DMS114 treated with DMSO at 0.1 percent for 48 hours (cell line): ENCODE results near the gene EPAS1.

ENCODE experiments used
- DNase-seq: peaks from one replicate; lab custom pipeline; 2025; ENCODE audit not compliant: unreplicated experiment; lab: John Stamatoyannopoulos, UW

The EPAS1 gene

DNA sequence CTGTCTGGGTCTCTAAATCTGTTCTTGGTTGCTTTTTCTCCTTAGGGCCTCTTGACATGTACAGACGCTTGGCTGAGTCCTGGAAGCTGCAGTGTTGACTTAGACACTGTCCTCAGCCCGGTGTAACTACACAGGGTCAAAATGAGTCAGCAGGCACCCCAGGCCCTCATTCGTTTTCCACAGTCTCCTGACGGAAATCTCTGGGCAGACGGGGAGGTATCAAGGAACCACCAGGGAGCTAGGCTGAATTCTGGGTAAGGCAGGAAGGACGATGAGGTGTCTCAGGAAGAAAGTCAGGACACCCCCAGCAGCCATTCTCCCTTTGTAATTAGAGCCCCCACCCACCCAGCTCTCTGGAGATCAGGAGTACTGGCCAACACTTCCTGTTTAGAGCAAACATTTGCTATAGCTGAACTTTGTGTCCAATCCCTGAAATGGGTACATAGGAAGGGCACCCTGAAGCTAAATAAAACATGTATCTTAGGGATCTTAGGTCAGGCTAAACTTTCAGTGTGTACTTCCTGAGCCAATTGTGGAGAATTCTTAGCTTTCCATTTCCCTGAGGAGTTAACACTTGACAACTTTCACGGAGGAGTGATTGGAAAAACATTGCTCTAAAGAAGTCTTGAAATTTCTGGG, 23.9 kb upstream of the EPAS1 start:
- DNase-seq, result no peak

DNA sequence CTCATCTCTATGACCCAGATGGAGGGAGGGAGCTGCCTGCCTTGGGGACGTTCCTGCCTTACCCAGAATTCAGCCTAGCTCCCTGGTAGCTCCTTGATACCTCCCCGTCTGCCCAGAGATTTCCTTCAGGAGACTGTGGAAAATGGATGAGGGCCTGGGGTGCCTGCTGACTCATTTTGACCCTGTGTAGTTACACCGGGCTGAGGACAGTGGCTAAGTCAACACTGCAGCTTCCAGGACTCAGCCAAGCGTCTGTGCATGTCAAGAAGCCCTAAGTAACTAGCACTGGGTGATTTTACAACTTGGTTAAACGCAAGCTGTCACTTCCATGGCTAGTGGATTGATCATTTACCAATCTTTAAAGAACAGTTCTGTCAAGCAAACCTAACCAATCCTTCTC, 23.3 kb upstream of the EPAS1 start:
- no peak for DNase-seq

DNA sequence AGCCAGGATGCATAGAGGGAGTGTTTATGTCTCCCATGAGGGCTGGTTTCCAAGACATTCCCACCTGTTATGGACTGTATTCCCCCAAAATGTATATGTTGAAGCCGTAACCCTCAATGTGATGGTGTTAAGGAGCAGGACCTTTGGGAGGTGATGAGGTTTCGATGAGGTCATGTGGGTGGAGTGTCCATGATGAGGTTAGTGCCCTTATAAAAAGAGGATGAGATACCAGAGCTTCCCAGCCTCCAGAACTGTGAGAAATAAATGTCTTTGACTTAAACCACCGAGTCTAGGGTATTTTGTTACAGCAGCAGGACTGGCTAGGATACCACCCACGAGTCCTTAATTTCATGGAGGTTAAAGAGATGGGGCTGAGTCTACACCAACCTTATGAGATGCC, 22.6 kb upstream of the EPAS1 start:
- DNase-seq, result no peak

DNA sequence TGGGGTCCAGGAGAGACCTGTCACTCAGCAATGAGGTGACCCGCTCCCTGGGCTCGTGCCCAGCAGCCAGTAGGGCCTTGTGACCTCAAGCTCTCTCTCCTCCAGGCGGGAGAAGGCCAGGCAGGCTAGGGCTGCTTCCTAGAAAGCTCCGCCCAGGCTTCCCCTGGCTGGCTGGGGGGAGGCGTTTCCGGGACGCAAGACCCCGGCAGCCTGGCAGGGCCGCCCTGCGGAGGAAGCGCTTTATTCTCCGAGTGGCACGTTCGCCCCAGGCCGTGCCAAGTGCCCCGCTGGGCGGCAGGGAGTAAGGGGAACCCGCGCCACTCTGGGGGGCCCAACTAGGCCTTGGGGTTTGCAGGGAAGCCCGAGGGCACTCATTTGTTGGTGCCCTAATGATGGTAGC, 21.2 kb upstream of the EPAS1 start:
- no peak for DNase-seq

DNA sequence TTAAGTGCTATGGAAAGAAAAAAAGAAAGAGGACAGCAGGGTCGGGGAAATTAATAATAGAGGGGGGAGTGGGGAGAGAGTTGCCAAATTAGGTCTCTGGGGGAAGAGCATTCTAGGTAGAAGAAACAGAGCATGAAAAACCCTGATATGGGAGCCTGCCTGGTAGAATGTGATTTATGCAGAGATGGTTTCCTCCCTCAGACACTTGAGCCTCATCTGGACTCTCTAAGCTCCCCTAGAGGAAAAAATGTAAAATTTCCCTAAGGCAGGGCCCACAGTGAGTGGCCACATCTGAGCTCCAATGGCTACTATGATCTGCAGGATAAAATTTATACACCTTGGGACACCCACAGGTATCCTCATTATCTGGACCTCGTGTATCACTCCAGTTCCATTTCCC, 20.6 kb upstream of the EPAS1 start:
- DNase-seq, result no peak

DNA sequence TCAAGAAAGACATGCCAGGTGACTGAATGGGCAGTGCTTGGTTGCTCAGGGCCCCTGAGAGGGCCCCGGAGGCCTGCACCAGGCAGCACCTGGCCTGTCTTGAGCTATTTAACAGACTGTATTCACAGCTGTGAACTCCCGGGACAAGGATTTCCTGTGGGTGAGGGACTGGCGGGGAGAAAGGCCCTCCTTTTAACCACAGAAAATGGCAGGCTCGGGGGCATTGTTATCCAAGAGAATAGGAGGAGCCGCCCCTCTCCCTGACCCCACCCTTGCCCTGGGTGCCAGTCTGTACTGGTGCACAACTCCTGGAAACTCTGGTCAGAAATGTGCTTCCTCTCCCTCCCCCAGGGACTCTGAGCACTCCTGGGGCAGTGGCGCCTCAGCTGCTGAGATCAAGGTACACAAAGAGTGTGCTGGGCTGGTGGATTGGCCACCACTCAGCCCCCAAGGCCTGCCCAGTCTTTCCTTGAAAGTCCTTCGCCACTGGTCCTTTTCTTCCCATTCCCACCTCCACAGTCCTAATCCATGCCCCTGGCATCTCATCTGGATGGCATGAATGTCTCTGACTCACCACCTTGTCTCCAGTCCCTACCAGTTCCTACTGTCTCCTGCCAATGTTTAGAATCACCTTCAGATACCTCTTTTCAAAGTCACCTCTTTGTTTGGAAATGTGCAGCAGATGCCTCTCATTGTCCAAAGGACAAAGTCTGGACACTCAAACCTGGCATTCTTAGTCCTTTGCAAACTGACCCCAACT, 19.6 kb upstream of the EPAS1 start:
- DNase-seq, result no peak

DNA sequence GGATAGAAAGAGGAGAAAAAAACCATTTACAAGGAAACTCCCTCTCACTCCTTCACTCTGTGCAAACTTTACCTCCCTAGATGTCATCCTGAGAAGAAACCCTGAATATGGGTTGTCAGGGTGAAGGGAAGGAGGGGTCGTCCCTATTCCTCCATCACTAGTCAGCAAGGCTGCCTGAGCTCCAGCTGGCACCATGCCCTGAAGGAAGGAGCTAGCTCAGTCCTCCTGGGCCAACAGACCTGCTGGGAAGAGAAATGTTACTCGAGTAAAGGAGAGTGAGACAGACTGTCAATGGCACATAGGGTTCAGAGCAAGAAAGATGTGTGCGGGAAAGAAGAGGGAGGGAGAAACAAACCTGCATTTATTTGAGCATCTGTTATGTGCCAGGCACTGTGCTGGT, 18.3 kb upstream of the EPAS1 start:
- no peak for DNase-seq

DNA sequence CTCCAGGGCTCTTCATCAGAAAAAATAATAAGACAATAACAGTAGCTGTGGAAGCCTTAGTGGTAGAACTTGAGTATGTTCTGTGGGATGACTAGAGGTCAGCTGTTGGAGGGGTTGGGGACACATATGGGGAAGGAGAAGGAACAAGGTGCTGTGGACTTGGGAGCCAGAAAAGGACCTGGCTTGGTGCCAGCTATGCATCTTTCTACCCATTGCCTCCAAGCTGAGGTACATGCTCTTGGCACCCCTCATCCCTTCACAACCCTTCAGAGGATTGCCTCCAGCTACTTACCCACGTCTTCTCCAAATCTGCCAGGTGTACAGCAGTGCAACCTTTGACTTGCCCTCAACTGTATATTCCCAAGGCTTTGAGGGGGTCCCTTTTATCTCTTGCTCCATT, 15.3 kb upstream of the EPAS1 start:
- no peak for DNase-seq

DNA sequence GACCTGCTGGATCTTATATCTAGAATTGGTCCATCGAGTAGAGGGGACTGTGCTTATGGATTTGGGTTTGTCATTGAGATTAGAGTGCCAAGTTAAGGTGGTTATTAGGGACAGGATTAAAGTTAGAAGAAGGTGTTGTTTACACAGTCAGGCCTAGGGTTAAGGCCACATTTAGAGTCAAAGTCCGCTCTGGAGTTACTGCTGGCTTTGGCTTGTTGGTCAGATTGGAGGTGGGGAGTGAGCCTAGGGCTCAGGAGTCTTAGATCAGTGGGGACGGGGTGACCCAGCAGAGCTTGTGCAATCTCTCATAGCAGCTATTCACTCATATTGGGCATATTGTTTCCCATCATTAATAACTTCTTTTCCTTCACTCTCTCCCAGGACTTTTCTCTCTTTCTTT, 13.5 kb upstream of the EPAS1 start:
- DNase-seq, result no peak

DNA sequence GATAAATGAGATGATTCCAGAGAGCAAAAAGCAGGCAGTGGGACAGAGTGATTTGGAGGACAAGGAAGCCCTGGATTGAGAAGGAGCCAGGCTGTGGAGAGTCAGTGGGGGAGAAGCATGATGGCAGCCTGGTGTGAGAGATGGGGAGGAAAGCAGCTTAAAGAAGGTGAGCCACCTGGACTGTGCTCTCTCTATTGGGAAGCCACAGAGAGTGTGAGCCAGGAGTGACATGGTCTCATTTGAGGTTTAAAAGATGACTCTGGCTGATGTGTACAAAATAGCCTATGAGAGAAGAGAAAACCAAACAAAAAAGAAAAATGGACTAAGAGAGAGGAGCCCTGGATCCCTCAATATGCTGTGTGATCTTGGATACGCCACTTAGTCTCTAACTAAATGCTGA, 12.9 kb upstream of the EPAS1 start:
- DNase-seq, result no peak

DNA sequence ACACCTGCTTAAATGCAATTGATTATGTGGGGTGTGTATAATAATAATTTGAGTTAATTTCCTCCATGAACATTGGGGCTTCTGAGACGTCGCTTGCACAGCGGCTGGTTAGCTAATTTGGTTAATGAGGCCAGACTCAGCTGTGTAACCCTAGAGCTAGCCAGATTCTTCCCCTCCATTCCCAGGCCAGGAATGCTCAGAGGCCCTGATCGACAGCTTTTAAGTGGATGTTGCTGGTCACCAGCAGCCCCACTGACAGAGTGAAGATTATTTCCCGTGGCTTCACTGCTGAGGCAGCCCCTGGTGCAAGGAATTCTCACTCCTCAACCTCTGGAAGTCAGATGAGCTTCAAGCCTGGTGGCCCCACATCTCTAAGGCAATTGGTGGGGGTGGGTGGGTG, 12.4 kb upstream of the EPAS1 start:
- DNase-seq, result no peak

DNA sequence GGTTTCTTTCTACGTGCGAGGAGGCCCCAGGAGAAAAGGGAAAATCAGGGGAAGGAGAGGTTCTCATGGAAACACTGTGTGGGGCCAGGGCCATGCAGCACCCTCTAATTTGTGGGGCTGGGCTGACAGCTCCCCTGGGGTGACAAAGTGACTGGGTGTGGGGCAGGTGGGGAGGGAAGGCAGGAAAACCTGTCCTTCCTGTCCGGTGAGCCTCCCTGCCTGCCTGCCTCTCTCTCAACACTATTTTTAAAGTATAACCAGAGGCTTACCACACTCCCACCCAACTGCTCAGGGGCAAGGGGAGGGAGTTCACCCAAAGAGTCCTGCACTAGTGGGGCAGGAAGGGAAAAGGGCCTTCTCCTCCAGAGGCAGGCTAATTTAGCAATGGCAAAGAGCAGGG, 10.5 kb upstream of the EPAS1 start:
- DNase-seq, result no peak

DNA sequence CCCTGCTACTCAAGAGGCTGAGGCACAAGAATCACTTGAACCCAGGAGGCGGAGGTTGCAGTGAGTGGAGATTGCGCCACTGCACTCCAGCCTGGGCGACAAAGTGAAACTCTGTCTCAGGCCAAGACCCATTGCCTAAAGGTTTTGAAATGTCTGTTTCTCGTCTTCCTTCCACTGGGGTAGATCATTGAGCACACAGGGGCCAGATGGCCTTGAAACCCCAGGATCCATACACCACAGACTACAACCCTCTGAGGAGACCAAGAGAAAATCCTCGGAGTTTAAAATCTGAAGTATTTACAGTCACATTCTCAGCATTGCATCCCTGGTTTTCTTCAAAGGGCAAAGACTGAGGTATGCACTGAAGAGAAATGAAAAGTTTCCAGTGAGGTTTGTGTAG, 7.1 kb upstream of the EPAS1 start:
- no peak for DNase-seq

DNA sequence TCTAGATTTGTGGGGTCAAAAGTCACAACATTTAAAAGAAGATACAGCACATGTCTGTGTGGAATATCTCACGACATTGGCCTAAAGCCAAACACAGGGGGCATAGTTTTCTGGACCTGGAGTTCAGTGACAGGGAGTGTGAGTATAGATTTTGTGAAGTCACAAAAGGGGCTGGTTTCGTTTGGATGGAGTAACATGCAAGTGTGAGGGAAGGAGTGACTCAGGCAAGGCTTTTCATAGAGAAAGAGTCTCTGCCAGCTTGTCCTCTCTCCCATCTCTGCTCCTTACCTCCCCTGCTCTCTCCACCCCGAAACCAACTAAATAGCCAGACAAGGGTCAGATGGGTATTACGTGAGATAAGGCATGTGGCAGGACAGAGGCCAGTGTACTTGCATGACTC, 3.7 kb upstream of the EPAS1 start:
- no peak for DNase-seq

DNA sequence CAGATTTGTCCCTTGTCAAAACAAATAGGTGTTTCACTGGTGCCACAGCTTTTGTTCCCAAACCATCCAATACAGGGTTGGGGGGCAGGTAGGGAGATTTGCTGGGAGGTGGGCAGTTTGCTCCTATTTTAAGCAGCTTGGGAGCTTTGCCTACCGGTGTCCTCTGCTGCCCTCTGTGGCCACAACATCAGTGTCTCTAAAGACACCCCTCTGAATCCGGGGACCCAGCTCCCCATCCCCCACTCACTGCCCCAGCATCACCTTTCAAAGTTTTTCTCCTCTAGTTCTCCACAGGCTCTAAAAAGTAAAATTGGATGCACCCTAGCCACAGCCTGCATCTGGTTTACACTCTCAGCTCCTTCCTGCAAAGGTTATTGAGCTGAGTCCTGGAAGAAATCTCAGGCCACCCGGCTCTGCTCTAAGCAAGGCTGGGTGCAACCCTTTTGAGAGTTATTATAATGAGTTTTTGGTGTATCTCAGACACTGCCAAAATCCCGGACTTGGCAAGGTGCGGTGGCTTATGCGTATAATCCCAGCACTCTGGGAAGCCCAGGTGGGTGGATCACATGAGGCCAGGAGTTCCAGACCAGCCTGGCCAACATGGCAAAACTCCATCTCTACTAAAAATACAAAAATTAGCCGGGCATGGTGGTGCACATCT, 2.9 kb upstream of the EPAS1 start:
- no peak for DNase-seq

DNA sequence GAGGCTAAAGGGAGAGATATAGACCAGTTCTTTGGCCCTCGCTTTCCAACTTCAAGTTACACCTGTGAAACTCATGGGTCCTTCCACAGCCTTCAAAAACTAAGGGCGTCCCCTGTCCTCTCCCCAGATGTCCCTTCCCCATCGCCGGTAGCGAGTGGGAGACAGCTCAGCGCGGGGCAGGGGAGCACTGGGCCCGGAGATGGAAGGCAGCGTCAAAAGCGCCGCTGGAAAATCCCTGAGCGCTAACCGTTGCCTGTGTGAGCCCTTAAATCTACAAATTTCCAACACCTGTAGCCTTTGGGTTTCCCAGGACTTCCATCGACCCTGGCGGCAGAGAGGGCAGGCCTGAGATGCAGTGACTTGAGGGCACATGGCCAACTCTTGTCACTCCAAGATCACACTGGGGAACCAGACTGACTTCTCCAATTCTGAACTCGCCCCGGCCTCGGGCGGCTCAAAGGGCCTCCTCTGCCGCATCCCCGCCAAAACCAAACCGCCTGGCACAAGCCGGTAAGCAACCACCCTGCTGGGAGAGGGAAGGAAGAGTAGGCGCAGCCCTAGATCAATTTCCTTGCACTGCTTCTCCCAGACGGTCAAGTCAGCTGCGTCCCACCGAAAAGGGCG, 879 bp upstream of the EPAS1 start:
- no peak for DNase-seq

DNA sequence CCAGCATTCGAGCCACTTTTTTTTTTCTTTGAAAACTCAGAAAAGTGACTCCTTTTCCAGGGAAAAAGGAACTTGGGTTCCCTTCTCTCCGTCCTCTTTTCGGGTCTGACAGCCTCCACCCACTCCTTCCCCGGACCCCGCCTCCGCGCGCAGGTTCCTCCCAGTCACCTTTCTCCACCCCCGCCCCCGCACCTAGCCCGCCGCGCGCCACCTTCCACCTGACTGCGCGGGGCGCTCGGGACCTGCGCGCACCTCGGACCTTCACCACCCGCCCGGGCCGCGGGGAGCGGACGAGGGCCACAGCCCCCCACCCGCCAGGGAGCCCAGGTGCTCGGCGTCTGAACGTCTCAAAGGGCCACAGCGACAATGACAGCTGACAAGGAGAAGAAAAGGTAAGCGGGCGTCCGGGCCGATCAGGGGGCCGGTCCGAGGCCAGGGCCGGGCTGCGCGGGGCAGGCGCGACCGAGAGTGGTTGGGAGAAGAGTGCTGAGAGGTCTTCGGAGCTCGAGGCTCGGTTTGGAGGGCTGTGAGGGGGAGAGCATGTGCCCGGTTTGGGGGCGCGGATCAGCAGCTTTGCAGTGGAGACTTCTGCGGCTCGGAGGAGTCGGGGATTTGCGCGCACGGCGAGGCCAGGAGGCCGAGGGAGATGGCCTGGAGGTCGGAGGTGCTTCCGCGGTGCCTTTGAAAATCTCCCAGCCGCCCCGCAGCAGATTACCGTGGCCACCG, 502 bp downstream of the EPAS1 start:
- DNase-seq, result no peak

DNA sequence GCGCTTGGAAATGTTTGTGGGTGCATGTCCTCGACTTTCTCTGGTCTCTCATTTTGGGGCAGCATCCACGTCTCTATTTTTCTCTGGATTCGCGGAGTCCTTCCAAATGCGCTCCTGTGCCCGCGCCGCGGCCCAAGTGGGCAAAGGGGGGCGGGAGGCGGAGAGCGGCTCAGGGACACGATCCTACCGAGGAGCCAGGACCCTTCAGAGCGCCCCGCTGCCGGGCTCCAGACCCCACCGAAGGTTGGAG, 990 bp downstream of the EPAS1 start:
- no peak for DNase-seq

DNA sequence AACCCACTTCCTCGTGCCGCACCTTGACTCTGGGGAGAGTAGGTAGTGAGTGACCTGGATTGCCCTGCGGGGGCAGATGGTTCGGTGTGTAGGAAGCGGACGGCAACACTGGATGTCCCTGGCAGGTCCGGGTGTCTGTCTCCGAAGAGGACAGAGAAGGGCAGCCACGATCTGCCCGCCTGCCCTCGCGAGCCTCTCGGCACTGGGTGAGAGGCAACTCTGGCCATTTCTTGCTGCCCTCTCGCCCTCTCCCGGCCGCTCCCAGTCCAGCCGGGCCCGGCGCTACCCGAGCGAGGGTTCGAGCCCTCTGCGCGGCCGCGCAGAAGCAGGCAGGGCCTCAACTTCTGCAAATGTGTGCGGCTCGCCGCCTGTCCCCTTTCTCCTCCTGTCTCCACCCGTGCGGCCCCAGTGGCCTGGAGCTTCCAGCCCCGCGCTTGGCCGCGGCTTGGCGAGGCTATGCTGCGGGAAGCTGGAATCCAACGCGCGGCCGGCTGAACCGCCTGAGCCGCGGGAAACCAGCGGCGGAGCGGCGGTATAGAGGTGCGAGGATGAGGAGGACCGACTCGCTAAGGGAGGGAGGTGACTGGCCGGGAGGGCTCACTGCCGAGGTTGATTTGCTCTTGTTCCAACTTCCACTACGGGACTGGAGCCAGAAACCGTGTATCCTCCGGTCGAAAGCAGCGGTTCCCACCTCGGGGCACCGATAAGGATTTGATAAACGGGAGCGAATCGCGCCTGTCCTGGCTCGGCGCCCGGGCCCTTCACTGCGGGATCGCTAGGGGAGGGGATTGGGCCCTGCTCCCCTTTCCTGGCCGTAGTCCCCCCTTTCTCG, 1.5 kb downstream of the EPAS1 start:
- peak; percentile 5 for DNase-seq

DNA sequence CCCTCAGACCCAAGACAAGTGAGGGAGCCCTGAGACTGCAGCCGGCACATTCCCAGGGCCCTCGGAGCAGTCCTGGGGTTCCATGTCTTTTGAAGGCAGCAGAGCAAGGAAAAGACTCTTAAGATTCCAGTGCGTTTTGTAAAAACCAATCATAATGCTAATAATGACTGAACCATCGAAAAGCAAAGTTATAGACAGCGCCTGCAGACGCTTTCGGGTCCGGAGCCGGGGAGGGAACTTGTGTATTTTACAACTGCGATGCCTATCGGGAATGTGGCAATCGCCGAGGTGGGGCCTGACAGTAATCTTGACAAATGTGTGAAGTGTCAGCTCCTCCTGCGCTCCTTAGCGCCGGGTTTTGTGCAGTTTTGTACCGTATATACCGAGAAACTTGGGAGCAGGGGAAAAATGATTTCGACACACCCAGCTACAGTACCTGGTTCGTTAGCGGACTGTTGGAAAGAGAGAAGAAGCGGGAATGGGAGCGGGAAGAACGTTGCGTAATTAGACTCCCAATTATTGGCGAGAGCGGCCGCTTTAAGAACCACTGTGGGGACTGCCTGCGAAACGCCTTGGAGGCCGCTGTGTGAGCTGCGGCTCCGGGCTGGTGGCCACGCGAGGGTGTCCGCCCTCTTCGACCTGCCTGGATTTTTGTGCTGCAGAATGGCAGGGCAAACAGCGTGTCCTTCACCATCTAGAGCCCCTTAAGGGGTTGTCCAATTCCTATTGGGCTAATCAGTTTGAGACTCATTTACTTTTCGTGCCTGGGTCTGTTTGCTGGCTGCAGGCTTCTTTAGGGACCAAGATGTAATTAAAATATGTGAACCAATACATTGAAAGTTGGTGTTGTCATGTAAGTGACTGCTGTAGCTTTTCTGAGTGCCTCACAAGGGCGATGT, 2.4 kb downstream of the EPAS1 start:
- DNase-seq, result no peak
